ENCODE results near the gene ROR2.

ROR2 gene

DNA sequence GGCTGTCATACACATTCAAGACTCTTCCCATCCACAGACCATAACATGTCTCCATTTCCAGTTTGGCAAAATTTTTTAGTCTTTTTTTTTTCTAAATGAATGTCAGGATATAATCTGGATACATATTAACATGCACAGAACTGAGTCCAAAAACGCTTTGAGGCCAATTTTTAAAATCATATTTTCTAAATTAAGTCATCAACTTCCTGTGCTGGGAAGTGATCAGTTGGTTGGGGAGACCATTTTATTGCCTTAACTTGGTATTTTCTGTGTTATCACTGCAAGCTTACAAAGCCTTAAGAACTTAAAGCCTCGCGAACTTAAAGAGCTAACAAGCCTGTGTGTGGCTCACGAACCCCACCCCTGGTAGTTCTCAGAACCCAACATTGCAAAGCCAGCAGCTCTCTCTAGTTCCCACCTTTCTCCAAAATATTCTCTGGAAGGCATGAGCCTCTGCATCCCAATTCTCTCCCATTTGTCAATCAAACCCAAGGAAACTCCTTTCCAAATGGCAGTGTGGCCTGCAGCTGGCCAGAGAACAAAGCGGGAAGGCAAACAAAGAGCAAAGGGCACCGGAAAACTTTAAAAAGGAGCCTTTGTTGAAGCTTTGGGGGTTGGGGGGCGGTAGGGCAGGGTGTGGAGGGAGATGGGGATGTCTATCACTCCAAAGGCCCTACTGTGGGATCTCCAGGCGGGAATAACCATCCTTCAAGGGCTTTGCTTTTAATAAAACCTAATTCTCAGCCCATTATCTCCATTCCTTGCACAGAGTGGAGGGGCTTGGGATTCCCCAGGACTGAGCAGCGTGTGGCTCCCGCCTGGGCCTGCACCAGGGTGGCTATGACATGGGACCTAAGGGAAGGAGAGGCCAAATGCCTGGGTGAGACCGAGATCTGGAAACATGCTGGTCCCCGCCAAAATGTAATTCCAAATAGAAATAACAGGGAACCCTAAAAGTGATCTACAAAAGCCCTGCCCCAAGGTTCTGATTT is 65.0 kb downstream of the ROR2 start:
- FAIRE-seq (no peak), DNase-seq (ENCODE audit: insufficient read length, low spot score) (no peak)

DNA sequence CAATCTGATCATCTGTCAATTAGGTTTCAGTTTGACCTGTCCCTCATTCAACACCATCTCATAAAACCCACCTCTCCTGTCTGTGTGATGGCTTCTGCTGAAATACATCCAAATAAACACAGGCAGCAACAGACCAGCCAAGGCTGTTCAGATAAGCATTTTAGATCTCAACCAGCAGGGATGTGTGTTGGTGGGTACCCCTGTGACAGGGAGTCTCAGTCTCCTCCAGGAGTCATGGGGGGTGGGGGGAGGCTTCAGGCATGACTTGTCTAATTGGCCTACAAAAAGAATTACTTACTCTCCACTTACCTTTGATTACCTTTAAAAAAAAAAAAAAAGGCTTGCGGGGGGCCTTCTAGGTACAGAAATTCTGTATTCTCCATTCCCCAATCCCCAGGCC is 65.9 kb downstream of the ROR2 start:
- FAIRE-seq: no peak
- DNase-seq (ENCODE audit: insufficient read length, low spot score): no peak

GRCh38 chr9:91883503-91883902 is 66.5 kb downstream of the ROR2 start:
- FAIRE-seq: no peak
- no peak for DNase-seq (ENCODE audit: insufficient read length, low spot score)

DNA sequence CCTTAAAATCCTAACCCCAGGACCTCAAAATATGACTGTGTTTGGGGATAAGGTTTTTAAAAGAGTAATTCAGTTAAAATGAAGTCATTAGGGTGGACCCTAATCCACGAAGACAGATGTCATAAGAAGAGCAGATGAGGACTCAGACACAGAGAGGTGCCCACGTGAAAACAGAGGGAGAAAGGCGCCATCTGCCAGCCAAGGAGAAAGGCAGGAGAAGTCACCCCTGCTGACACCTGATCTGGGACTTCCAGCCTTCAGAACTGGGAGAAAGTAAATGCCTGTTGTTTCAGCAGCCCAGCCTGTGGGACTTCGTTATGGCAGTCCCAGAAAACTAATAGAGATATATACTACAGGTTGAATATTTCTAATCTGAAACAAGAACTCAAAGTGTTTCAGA is 67.4 kb downstream of the ROR2 start:
- no peak for DNase-seq (ENCODE audit: insufficient read length, low spot score)
- no peak for FAIRE-seq

DNA sequence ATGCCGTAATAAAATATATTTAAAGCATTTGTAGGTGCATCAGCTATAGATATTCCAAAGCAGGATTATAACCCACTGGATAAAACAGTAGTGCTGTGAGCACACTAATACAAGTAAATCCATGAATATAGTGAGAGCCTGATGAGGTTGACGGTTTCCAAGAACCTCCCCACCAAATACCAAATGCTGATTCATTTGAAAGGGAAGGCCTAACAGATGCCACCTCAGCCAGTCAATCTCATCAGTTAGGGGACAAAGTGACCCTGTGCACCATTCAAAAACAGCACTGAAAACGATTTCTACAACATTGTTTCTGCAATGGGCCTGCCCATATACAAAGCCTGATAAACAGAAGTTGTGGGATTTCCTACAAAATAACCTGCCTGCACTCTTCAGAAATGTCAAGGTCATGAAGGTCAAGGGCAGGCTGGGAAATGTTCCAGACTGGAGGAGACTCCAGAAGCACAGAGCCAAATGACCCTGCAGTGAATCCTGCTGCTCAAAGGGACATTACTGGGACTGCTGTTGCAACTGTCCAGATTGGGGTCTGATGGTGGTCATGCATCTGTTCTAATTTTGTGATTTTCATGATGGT is 69.6 kb downstream of the ROR2 start:
- no peak for FAIRE-seq

GRCh38 chr9:91879231-91879630 is 70.8 kb downstream of the ROR2 start:
- DNase-seq (ENCODE audit: insufficient read length, low spot score) (no peak), FAIRE-seq (no peak)

More for the DNA sequence above, 69.6 kb downstream of the ROR2 start:
- DNase-seq (ENCODE audit: insufficient read length, low spot score): no peak

- FAIRE-seq: no peak
These were observed 76.4 kb downstream of the ROR2 start for GRCh38 chr9:91873637-91874051.

DNA sequence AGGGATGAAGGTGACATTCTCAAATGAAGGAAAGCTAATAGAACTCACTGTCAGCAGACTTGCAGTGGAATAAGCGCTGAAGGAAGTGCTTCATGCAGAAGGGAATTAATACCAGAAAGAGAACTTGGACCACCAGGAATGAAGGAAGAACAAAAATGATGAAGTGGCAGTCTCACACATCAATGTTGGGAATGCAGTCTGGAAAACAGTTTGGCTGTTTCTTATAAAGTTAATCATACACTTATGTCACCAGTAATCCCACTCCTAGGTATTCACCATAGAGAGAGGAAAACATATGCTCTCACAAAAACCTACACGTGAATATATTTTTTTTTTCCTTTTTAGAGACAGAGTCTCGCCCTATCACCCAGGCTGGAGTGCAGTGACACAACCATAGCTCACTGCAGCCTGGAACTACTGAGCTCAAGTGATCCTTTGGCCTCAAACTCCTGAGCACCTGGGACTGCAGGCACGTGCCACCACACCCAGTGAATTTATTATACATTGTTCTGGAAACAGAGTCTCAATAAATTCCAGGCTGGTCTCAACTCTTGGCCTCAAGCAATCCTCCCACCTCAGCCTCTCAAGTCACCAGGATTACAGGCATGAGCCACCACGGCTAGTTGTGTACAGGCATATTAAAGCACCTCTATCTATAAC is 81.2 kb downstream of the ROR2 start:
- FAIRE-seq (no peak), DNase-seq (ENCODE audit: insufficient read length, low spot score) (no peak)

More at GRCh38 chr9:91873637-91874051, 76.4 kb downstream of the ROR2 start:
- no peak for DNase-seq (ENCODE audit: insufficient read length, low spot score)

- no peak for FAIRE-seq
- no peak for DNase-seq (ENCODE audit: insufficient read length, low spot score)
These were observed 82.3 kb downstream of the ROR2 start for GRCh38 chr9:91867740-91868139.

DNA sequence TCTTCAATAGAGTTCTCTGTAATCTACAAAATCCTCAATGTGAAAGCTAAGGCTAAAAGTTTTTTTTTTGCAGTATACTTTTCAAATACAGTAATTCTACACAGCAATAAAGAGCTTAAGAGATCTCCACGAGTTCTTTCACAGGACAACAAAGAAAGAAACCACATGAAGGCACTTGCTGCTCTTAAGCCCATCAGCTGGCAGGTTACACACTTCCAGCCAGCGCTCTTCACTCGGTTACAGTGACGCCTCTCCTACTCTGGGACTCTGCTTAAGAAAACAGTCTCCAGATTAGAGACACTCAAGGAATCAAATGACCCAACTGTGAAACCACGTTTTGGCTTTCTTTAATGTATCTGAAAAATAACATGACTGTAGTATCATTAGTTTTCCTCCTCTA is 85.0 kb downstream of the ROR2 start:
- DNase-seq (ENCODE audit: insufficient read length, low spot score) (no peak), FAIRE-seq (no peak)

GRCh38 chr9:91864380-91864779 is 85.6 kb downstream of the ROR2 start:
- FAIRE-seq: no peak
- no peak for DNase-seq (ENCODE audit: insufficient read length, low spot score)

GRCh38 chr9:91863469-91863868 is 86.6 kb downstream of the ROR2 start:
- FAIRE-seq: no peak

DNA sequence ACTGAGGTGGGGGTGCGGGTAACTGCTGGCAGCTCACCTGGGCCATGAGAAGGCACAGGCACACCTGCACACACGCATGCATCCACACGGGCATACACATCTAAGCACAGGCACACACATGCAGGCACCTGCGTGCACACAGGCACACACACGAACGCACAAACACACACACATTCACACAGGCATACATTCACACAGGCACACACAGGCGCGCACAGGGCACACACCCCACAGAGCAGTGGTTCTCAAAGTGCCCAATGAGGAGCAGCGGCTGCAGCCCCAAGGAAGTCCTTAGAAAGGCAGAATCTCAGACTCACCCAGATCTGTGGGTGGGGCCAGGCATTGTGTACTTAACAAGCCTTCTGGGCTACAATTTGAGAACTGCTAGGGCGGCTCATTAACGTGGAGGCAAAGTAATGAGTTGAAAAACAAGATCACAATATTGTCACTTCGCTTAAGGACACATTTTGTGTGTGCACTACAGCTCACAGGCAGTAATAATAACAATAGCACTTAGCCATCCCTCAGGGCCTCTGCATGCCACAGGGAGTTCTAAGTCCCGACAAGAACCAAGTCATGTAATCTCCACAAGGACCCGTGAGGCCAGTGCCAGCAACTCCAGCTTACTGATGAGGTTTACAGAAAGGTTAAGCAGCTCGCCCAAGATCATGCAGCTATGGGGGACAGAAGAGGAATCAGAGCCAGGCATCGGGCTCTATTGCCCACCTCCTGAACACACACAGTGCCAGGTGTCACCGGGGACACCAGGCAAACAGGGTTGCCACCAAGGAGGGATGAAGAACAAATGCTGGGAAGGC is 91.6 kb downstream of the ROR2 start:
- FAIRE-seq: no peak

More at GRCh38 chr9:91863469-91863868, 86.6 kb downstream of the ROR2 start:
- DNase-seq (ENCODE audit: insufficient read length, low spot score): no peak

GRCh38 chr9:91857291-91858212 is 92.5 kb downstream of the ROR2 start:
- DNase-seq (ENCODE audit: insufficient read length, low spot score) (no peak), FAIRE-seq (no peak)

More for the DNA sequence above, 91.6 kb downstream of the ROR2 start:
- no peak for DNase-seq (ENCODE audit: insufficient read length, low spot score)

- DNase-seq (ENCODE audit: insufficient read length, low spot score) (no peak), FAIRE-seq (no peak)
These were observed 93.6 kb downstream of the ROR2 start for GRCh38 chr9:91856419-91856818.

GRCh38 chr9:91855196-91855595 is 94.8 kb downstream of the ROR2 start:
- no peak for FAIRE-seq
- no peak for DNase-seq (ENCODE audit: insufficient read length, low spot score)

GRCh38 chr9:91852801-91853347 is 97.2 kb downstream of the ROR2 start:
- DNase-seq (ENCODE audit: insufficient read length, low spot score): no peak
- no peak for FAIRE-seq

GRCh38 chr9:91849694-91850093 is 100.3 kb downstream of the ROR2 start:
- no peak for FAIRE-seq
- no peak for DNase-seq (ENCODE audit: insufficient read length, low spot score)

GRCh38 chr9:91848146-91848545 is 101.9 kb downstream of the ROR2 start:
- FAIRE-seq (no peak), DNase-seq (ENCODE audit: insufficient read length, low spot score) (no peak)

Measured in GM19239 (cell line).